A172 (cell line): Measurements from ENCODE around the gene ADAT1. TPM values are rescaled to one million over a fixed set of nuclear protein-coding genes. Genes with fewer than 3 reads are reported as not detected.

ENCODE experiments used
- total RNA-seq: library from RNA; depleted of rRNA; stranded (reverse); fragments of >200 nt; shearing (Covaris generic); gene quantifications from 2 replicates; pipeline ENCODE4 v1.2.3, GENCODE V29; 2014; rRNA removed

The ADAT1 gene
- total RNA-seq, 1 experiment from 2014 or later: 117 TPM

Other genes starting within 250 kb of the ADAT1 start
- 45.0 and 54.0 TPM in 2 replicates for gene CFDP1, start 189.8 kb downstream of the ADAT1 start, total RNA-seq
- gene TMEM170A, start 158.6 kb downstream of the ADAT1 start, total RNA-seq: 9.7 and 19.9 TPM in 2 replicates
- not detected in 2 replicates for gene CHST6, start 127.8 kb downstream of the ADAT1 start, total RNA-seq
- gene CHST5, start 87.2 kb downstream of the ADAT1 start, total RNA-seq: not detected in 2 replicates
- gene TMEM231, start 67.0 kb downstream of the ADAT1 start, total RNA-seq: 13.7 and 16.8 TPM in 2 replicates
- 98.1 and 115 TPM in 2 replicates for gene GABARAPL2, start 56.9 kb downstream of the ADAT1 start, total RNA-seq
- 245 and 250 TPM in 2 replicates for gene KARS1, start 24.4 kb upstream of the ADAT1 start, total RNA-seq
- gene TERF2IP, start 24.5 kb upstream of the ADAT1 start, total RNA-seq: 74.8 and 81.3 TPM in 2 replicates
- not detected in 2 replicates for gene CPHXL2, start 53.7 kb upstream of the ADAT1 start, total RNA-seq
- not detected in 2 replicates for gene DUXB, start 78.2 kb upstream of the ADAT1 start, total RNA-seq
- gene CPHXL, start 103.2 kb upstream of the ADAT1 start, total RNA-seq: not detected in 2 replicates